Measurements from ENCODE around the gene GFRA1. TPM values are rescaled to one million over a fixed set of nuclear protein-coding genes. Genes with fewer than 3 reads are reported as not detected.

Gene GFRA1
- total and polyA plus RNA-seq, 2 of the 8 experiments (the other 6 are each of a cell fraction or from before 2014, with no cell fraction given) = 1.1 to 2.0 TPM

GRCh38 chr10:116154651-116155050 lies 118.4 kb downstream of the GFRA1 start:
- H3K4ac ChIP-seq (replicated peaks; ENCODE audit: insufficient read length, low read depth, low read length) = no peak overlapping the region
- no peak overlapping the region for H3K9ac ChIP-seq (replicated peaks in 1 of 4; ENCODE audit: extremely low read depth in 1 of 4, low read depth in 3 of 4, low read length in 3 of 4)
- H3K9me3 ChIP-seq (ENCODE audit: insufficient read depth in 2 of 2, low read depth in 1 of 2, low read length in 1 of 2) = no peaks in the 10 kb centered on the region
- H3K27me3 ChIP-seq (replicated peaks in 1 of 4; ENCODE audit: control insufficient read depth in 3 of 4, extremely low read depth in 1 of 4, insufficient read depth in 3 of 4, low read length in 3 of 4) = no peaks in the 10 kb centered on the region
- H2AFZ ChIP-seq (ENCODE audit: low read length) = no peak overlapping the region
- no peak overlapping the region for H3K27ac ChIP-seq (ENCODE audit: low read depth, low read length)
- H2BK12ac ChIP-seq (ENCODE audit: low read depth, low read length) = no peak overlapping the region
- H3K18ac ChIP-seq (ENCODE audit: extremely low read depth, low read length) = no peak overlapping the region
- no peak overlapping the region for H2BK20ac ChIP-seq (ENCODE audit: low read length)
- H4K8ac ChIP-seq (ENCODE audit: extremely low read depth, insufficient read depth, low read length) = no peak overlapping the region
- DNase-seq (ENCODE audit: low read depth in 1 of 2, low spot score in 2 of 2) (no peak), FAIRE-seq (no peak)
- H2AK5ac ChIP-seq (ENCODE audit: low read depth, low read length) = no peak overlapping the region
- no peak overlapping the region for H3K23ac ChIP-seq (ENCODE audit: insufficient read length)
- no peaks in the 10 kb centered on the region for H3K79me2 ChIP-seq (ENCODE audit: control insufficient read depth in 1 of 2, insufficient read depth in 2 of 2, low read length in 2 of 2)
- no peak overlapping the region for H4K91ac ChIP-seq (replicated peaks; ENCODE audit: insufficient read length, low read length)
- POLR2A ChIA-PET (ENCODE audit: partially characterized antibody) = no interaction called here
- H3K4me1 ChIP-seq (replicated peaks in 1 of 4; ENCODE audit: control insufficient read depth in 3 of 4, insufficient read depth in 4 of 4, low read length in 3 of 4) = no peaks in the 10 kb centered on the region
- H3K23me2 ChIP-seq (ENCODE audit: low read depth, low read length) = no peaks in the 10 kb centered on the region; the same call in 1 of the 2 replicates
- H2BK120ac ChIP-seq (replicated peaks; ENCODE audit: low read depth, low read length) = no peak overlapping the region
- no peak overlapping the region for H2BK5ac ChIP-seq (ENCODE audit: low read depth, low read length)
- H3K36me3 ChIP-seq (ENCODE audit: control insufficient read depth in 2 of 4, insufficient read depth in 4 of 4, low read length in 3 of 4) = no peaks in the 10 kb centered on the region
- H4K5ac ChIP-seq (ENCODE audit: insufficient read length, low read depth, low read length) = no peak overlapping the region
- H2BK15ac ChIP-seq (ENCODE audit: low read length) = no peak overlapping the region
- no peaks in the 10 kb centered on the region for H4K20me1 ChIP-seq (replicated peaks in 1 of 2; ENCODE audit: control insufficient read depth in 1 of 2, insufficient read depth in 2 of 2, low read length in 2 of 2)
- H3K56ac ChIP-seq (replicated peaks; ENCODE audit: insufficient read length, low read depth, low read length) = no peak overlapping the region
- no peaks in the 10 kb centered on the region; the same call in 1 of the 2 replicates for H3K79me1 ChIP-seq (ENCODE audit: low read depth, low read length)
- 88% methylated on average over 1 of the region's 1 CpG; no CpG with 5 or more reads in 1 of the 2 experiments for WGBS, 2 experiments (ENCODE audit: extremely low coverage in 1 of 2, insufficient coverage in 1 of 2, insufficient read length in 1 of 2, insufficient replicate concordance in 2 of 2, low coverage in 1 of 2, low lambda C conversion rate in 2 of 2, missing lambda C conversion rate in 1 of 2)
- CTCF ChIA-PET (ENCODE audit: partially characterized antibody) = no interaction called here
- H3K4me2 ChIP-seq (ENCODE audit: insufficient read depth in 1 of 2, low read depth in 2 of 2, low read length in 2 of 2) = no peak overlapping the region
- no peak overlapping the region for H3K14ac ChIP-seq (ENCODE audit: insufficient read length)
- H3K4me3 ChIP-seq (ENCODE audit: extremely low read depth in 1 of 4, insufficient read depth in 2 of 4, low read depth in 3 of 4, low read length in 4 of 4) = no peak overlapping the region
- TF ChIP-seq, protein P1, sequence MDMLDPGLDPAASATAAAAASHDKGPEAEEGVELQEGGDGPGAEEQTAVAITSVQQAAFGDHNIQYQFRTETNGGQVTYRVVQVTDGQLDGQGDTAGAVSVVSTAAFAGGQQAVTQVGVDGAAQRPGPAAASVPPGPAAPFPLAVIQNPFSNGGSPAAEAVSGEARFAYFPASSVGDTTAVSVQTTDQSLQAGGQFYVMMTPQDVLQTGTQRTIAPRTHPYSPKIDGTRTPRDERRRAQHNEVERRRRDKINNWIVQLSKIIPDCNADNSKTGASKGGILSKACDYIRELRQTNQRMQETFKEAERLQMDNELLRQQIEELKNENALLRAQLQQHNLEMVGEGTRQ (IDR thresholded peaks at IDR 0.05; ENCODE audit: low read length) = no peak
- TF ChIP-seq SAP30 (IDR thresholded peaks at IDR 0.05; ENCODE audit: insufficient read depth, insufficient replicate concordance, low read length) = no peak
- no peak for TF ChIP-seq KDM1A (IDR thresholded peaks at IDR 0.05; ENCODE audit: borderline replicate concordance, low read length)
- TF ChIP-seq CREB1 (IDR thresholded peaks at IDR 0.05) = no peak
- TF ChIP-seq NRF1 (IDR thresholded peaks at IDR 0.05; ENCODE audit: low read depth, low read length) = no peak
- TF ChIP-seq BCL11A (IDR thresholded peaks at IDR 0.05; ENCODE audit: low read depth in 2 of 2, low read length in 2 of 2) = no peak
- TF ChIP-seq GTF2F1 (IDR thresholded peaks at IDR 0.05; ENCODE audit: borderline replicate concordance, low read depth, low read length) = no peak
- TF ChIP-seq JUN (IDR thresholded peaks at IDR 0.05; ENCODE audit: low read depth, low read length) = no peak
- TF ChIP-seq CHD2 (IDR thresholded peaks at IDR 0.05; ENCODE audit: low read length) = no peak
- TF ChIP-seq, protein P2, sequence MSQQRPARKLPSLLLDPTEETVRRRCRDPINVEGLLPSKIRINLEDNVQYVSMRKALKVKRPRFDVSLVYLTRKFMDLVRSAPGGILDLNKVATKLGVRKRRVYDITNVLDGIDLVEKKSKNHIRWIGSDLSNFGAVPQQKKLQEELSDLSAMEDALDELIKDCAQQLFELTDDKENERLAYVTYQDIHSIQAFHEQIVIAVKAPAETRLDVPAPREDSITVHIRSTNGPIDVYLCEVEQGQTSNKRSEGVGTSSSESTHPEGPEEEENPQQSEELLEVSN (IDR thresholded peaks at IDR 0.05) = no peak
- no peak for TF ChIP-seq BRCA1 (IDR thresholded peaks at IDR 0.05; ENCODE audit: low read depth, low read length)
- no peak for TF ChIP-seq CBX8 (IDR thresholded peaks at IDR 0.05; ENCODE audit: borderline replicate concordance, low read depth, low read length)
- no peak for TF ChIP-seq EZH2 (IDR thresholded peaks at IDR 0.05; ENCODE audit: low read depth, low read length, severe bottlenecking)
